CD4-positive, alpha-beta T cell (primary cell): Measurements from ENCODE around the gene RHBDL3. TPM values are rescaled to one million over a fixed set of nuclear protein-coding genes. Genes with fewer than 3 reads are reported as not detected.

ENCODE experiments used
- ATAC-seq: fragments of 200-7000 bp; cut with Tn5 transposase; one replicate; pipeline ENCODE4 v1.10.0; 2022; ENCODE audit warnings: mild to moderate bottlenecking; ENCODE audit not compliant: poor library complexity
- CTCF ChIA-PET: fragments of 350-600 bp; sonication (Branson Sonifier 250); formaldehyde crosslinking; loops from one replicate; lab custom pipeline; 2021; ENCODE audit warnings: antibody characterized with exemption, inconsistent platforms; lab: Charles Lee
- POLR2A ChIA-PET: fragments of 350-600 bp; sonication (Branson Sonifier 250); formaldehyde crosslinking; loops from one replicate; lab custom pipeline; 2021; ENCODE audit warnings: antibody characterized with exemption, inconsistent platforms; lab: Charles Lee
- DNase-seq, 14 experiments: peaks; one replicate each; pipeline ENCODE4 v3.0.0-alpha.2; 2013 to 2020; ENCODE audit warnings: mixed read lengths in 2 of 14
- H3K27ac ChIP-seq, 2 donors: one replicate each; pipeline versions ENCODE4 v1.5.1 to v1.7.0; 2013; ENCODE audit warnings: low read length in 2 of 2, low read depth in 1 of 2, mild to moderate bottlenecking in 1 of 2
- H3K27me3 ChIP-seq, 2 experiments: 1 replicate in 1 of 2; 2 replicates in 1 of 2; pipeline versions ENCODE4 v1.6.1 to v1.7.0; 2013; ENCODE audit warnings: low read length in 2 of 2, control low read depth in 1 of 2, mild to moderate bottlenecking in 1 of 2, moderate library complexity in 1 of 2; ENCODE audit not compliant: insufficient read depth in 2 of 2, control insufficient read depth in 1 of 2
- H3K36me3 ChIP-seq: one replicate; pipeline ENCODE4 v1.6.1; 2013; ENCODE audit warnings: low read length, control low read depth; ENCODE audit not compliant: insufficient read depth
- H3K4me1 ChIP-seq: one replicate; pipeline ENCODE4 v1.6.1; 2013; ENCODE audit warnings: low read length, control low read depth; ENCODE audit not compliant: insufficient read depth
- H3K4me3 ChIP-seq: one replicate; pipeline ENCODE4 v1.5.1; 2013; ENCODE audit warnings: mild to moderate bottlenecking, low read length, moderate library complexity
- H3K9me3 ChIP-seq, 2 experiments: 1 replicate in 1 of 2; 2 replicates in 1 of 2; pipeline versions ENCODE4 v1.6.1 to v1.7.0; 2013; ENCODE audit warnings: low read length in 2 of 2, mild to moderate bottlenecking in 2 of 2, control low read depth in 1 of 2, moderate library complexity in 1 of 2; ENCODE audit not compliant: control insufficient read depth in 1 of 2, insufficient read depth in 1 of 2
- H3K27ac Mint-ChIP-seq: one replicate; pipeline ENCODE4 v1.8.0; 2020; ENCODE audit warnings: mixed read lengths
- H3K27me3 Mint-ChIP-seq: one replicate; pipeline ENCODE4 v1.8.0; 2021; ENCODE audit warnings: mixed read lengths
- H3K36me3 Mint-ChIP-seq: one replicate; pipeline ENCODE4 v1.8.0; 2021; ENCODE audit warnings: low read depth, mixed read lengths
- H3K4me1 Mint-ChIP-seq: one replicate; pipeline ENCODE4 v1.8.0; 2021; ENCODE audit warnings: low read depth, mixed read lengths
- H3K4me3 Mint-ChIP-seq: one replicate; pipeline ENCODE4 v1.8.0; 2020; ENCODE audit warnings: mild to moderate bottlenecking, mixed read lengths
- H3K9me3 Mint-ChIP-seq: one replicate; pipeline ENCODE4 v1.8.0; 2020; ENCODE audit warnings: mixed read lengths
- intact Hi-C, 2 experiments: fragments of 100-400 bp; cut with DNase I in 1 of 2; cut with micrococcal nuclease in 1 of 2; formaldehyde crosslinking; loops; one replicate each; pipeline versions ENCODE4 v1.15.1 to v1.9.0; 2023 to 2025; cut with DNase I, micrococcal nuclease
- total RNA-seq, 174 experiments: library from RNA in 2 of 174; stranded (reverse) in 2 of 174; gene quantifications; one replicate each; pipeline ENCODE4 v1.2.3 and lab custom pipeline; 2021 to 2026
- TF ChIP-seq, protein P1 (sequence below): fragments of 200-600 bp; IDR thresholded peaks from one replicate; pipeline ENCODE4 v1.8.0; 2022; ENCODE audit warnings: antibody characterized with exemption, mild to moderate bottlenecking

The RHBDL3 gene
- total RNA-seq, 2 experiments from 2014 or later: 0.08 TPM; not detected in 1

DNA sequence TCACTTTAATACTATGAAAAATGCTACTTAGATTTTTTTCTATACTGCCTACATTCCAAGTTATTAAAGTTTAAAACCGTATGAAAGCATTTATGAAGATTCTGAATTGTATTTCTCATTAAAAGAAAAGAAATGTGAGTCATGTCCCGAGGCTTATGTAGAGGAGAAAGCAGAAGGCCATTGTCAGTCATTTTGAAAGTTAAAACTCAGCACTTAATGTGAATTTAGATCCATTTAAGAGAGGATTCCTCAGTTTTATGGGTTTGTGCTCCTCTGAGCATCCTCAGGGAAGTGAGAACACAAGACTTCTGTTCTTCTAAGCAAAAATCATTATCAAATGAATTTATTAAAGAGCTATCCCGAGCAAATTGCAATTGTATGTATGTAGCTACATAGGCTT is 64.5 kb downstream of the RHBDL3 start:
- no peaks in the 10 kb centered on the region for H3K4me1 ChIP-seq
- ATAC-seq (no peak), DNase-seq (no peak)
- CTCF ChIA-PET: no interaction called here
- POLR2A ChIA-PET: interaction anchor here (0.6 kb wide), 1 partner anchor 11 kb away, joined by 3 read pairs; no protein-coding TSS in a partner anchor
- no peak overlapping the region for H3K27ac ChIP-seq
- intact Hi-C loops: no loop called here
- TF ChIP-seq, protein P1, sequence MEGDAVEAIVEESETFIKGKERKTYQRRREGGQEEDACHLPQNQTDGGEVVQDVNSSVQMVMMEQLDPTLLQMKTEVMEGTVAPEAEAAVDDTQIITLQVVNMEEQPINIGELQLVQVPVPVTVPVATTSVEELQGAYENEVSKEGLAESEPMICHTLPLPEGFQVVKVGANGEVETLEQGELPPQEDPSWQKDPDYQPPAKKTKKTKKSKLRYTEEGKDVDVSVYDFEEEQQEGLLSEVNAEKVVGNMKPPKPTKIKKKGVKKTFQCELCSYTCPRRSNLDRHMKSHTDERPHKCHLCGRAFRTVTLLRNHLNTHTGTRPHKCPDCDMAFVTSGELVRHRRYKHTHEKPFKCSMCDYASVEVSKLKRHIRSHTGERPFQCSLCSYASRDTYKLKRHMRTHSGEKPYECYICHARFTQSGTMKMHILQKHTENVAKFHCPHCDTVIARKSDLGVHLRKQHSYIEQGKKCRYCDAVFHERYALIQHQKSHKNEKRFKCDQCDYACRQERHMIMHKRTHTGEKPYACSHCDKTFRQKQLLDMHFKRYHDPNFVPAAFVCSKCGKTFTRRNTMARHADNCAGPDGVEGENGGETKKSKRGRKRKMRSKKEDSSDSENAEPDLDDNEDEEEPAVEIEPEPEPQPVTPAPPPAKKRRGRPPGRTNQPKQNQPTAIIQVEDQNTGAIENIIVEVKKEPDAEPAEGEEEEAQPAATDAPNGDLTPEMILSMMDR: no peak
- H3K27me3 Mint-ChIP-seq: no peaks in the 10 kb centered on the region
- H3K9me3 Mint-ChIP-seq: no peaks in the 10 kb centered on the region
- H3K4me3 ChIP-seq: no peak overlapping the region
- peaks cover 32% of the 10 kb centered on the region for H3K36me3 Mint-ChIP-seq
- no peak overlapping the region for H3K27ac Mint-ChIP-seq
- no peaks in the 10 kb centered on the region for H3K9me3 ChIP-seq
- H3K4me1 Mint-ChIP-seq: peaks cover 5% of the 10 kb centered on the region
- peaks cover 18% of the 10 kb centered on the region for H3K36me3 ChIP-seq
- no peak overlapping the region for H3K4me3 Mint-ChIP-seq
- no peaks in the 10 kb centered on the region for H3K27me3 ChIP-seq

DNA sequence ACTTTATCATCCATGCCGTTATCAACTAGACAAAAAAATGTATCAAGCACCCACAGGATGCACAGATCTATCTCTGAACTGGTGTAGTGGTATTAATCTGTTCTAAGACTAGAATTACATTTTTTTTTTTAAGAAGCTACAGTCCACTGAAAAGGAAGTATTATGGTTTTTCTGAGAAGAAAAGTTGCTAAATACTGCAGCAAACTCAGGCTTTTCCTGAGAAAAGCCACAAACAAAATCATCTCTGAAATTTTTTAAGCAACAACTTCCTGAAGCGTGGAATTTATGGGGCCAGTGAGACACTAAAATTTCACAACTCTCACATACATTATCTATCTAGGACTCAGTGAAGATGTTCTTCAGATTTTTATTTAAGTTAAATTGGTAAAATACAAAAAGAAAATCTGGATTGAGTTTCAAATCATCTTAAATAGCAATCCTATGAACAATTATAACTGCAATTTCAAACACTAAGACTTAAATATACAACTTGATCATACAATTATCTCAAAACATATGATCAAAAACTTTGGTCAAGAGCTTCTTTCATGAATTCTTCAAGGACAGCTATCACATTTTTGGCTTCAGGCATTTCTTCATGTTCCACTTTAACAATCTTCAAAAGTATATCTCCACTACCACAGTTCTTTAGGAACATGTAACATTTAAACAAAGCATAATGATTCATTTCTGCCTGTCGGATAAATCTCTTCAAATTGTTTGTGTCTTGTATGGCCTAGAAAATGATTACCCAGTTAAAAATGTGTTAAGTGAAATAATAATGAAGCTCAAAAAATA is 65.8 kb downstream of the RHBDL3 start:
- Mint-ChIP-seq H3K27ac (peak overlapping the region; percentile 12), H3K4me3 (no peak overlapping the region), H3K36me3 (peaks cover 43% of the 10 kb centered on the region), H3K4me1 (peaks cover 5% of the 10 kb centered on the region), H3K9me3 (no peaks in the 10 kb centered on the region), H3K27me3 (no peaks in the 10 kb centered on the region)
- Histone ChIP-seq H3K4me1 (no peaks in the 10 kb centered on the region), H3K27ac (no peak overlapping the region), H3K9me3 (no peaks in the 10 kb centered on the region), H3K4me3 (no peak overlapping the region), H3K36me3 (peaks cover 24% of the 10 kb centered on the region), H3K27me3 (no peaks in the 10 kb centered on the region)
- ChIA-PET CTCF (interaction anchor here (0.5 kb wide), 1 partner anchor 81 kb away, joined by 4 read pairs; no protein-coding TSS in a partner anchor), POLR2A (no interaction called here)
- TF ChIP-seq, protein P1: no peak
- intact Hi-C loops: no loop called here
- DNase-seq (peak in 1 of 14 experiments; percentile 32), ATAC-seq (no peak)

DNA sequence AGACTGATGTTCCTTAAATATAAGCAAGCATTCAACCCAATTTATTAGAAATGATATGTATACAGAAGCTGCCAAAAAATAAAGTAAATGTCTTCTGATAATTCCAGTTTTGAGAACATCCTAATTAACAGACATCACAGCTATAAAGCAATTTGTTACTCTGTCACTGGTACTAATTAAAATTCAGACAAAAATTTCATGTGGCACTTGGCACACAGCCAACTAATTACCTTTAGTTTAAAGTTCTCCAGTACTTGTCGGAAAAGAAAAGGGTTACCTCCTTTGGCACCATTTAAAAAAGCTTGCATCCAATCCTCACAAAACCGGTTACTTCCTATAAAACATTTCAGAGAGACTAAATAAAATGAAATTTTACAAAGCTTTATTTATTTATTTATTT is 67.6 kb downstream of the RHBDL3 start:
- Histone ChIP-seq H3K9me3 (no peaks in the 10 kb centered on the region), H3K4me1 (no peaks in the 10 kb centered on the region), H3K4me3 (no peak overlapping the region), H3K27me3 (no peaks in the 10 kb centered on the region), H3K27ac (no peak overlapping the region), H3K36me3 (peaks cover 38% of the 10 kb centered on the region)
- Mint-ChIP-seq H3K36me3 (peaks cover 48% of the 10 kb centered on the region), H3K9me3 (no peaks in the 10 kb centered on the region), H3K4me3 (no peak overlapping the region), H3K27ac (no peak overlapping the region), H3K27me3 (no peaks in the 10 kb centered on the region), H3K4me1 (peaks cover 5% of the 10 kb centered on the region)
- intact Hi-C loops: no loop called here
- ChIA-PET POLR2A (no interaction called here), CTCF (no interaction called here)
- no peak for DNase-seq
- ATAC-seq: no peak
- TF ChIP-seq, protein P1: no peak
